GM19351 (cell line): ENCODE measurements around the gene STIM1.
"Not testable (repeated sequence)": the region's sequence is repeated elsewhere in the genome, so short reads cannot be mapped to it uniquely, and the experiment has no call there.

Experiments used
- ATAC-seq: cut with Tn5 transposase; IDR thresholded peaks from one replicate; pipeline ENCODE4 v1.9.1; 2021; ENCODE audit warnings: mild to moderate bottlenecking, moderate library complexity; ENCODE audit not compliant: unreplicated experiment

The STIM1 gene

GRCh38 chr11:3879967-3880542 lies 24.6 kb downstream of the STIM1 start:
- peak; percentile 15 for ATAC-seq

- peak; percentile 40 for ATAC-seq
These were observed 25.3 kb downstream of the STIM1 start for GRCh38 chr11:3880724-3881123.

DNA sequence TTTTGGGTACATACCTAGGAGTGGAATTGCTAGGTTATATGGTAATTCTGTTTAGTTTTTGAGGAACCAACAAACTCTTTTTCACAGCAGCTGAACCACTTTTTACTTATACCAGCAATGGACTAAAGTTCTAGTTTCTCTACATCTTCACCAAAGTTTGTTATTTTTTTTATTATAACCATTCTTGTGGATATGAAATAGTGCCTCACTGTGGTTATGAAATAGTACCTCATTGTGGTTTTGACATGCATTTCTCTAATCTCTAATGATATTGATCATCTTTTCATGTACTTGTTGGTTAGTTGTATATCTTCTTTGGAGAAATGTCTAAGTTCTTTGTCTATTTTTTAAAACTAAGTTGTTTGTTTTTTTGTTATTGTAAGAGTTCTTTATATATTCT lies 27.2 kb downstream of the STIM1 start:
- ATAC-seq = no peak

DNA sequence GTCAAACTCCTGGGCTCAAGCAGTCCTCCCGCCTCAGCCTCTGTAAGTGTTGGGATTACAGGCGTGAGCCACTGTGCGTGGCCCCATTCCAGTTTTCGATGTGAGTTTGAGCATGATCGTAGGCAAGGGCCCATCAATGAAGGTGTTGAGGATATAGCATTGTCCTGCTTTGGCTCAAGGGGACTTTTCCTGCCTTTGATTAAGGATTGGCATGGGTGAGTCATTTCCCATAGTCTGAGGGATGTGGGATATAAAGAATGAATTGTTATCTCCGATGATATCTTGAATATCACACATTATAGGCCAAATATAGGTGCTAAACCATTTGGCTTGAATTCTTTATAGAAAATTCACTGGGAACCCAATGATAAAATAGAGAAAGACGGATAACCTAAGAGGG lies 30.4 kb downstream of the STIM1 start:
- no peak for ATAC-seq

GRCh38 chr11:3886985-3887384 lies 31.5 kb downstream of the STIM1 start:
- ATAC-seq = no peak

DNA sequence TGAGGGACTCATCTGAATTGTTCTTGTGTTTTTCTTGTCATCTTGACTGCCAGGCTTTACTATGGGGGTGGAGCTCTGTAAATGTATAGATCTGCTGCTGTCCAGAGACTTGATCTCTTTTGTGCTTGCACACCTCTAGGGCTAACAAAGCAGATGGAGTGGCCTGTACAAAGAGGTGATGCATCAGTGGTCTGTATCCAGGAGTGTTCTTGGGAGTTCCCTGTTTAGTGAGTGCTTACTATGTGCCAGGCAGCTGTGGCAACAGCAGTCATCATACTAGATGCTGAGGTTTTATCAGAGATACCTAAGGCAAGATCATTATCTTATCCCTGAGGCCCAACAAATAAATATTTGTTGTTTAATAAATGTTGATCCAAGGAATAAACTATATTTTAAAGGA lies 33.4 kb downstream of the STIM1 start:
- no peak for ATAC-seq

DNA sequence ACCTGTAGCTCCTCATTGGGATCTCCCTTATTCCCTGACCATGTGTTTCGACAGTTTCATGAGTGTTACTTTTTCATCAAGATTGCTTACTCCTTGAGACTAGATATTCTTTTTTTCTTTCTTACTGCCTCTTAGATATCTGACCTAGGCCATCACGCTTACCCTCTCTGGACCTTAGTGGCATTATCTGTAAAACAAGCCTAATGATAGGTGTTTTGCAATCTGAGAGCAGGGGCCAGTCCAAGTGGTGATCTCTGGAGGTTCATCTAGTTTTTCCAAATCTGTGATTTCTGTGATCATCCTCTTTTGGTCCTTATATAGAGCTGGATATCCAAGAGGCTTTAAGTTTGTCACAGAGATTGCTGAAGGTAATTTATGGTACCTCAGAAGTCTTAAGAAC lies 34.5 kb downstream of the STIM1 start:
- no peak for ATAC-seq

DNA sequence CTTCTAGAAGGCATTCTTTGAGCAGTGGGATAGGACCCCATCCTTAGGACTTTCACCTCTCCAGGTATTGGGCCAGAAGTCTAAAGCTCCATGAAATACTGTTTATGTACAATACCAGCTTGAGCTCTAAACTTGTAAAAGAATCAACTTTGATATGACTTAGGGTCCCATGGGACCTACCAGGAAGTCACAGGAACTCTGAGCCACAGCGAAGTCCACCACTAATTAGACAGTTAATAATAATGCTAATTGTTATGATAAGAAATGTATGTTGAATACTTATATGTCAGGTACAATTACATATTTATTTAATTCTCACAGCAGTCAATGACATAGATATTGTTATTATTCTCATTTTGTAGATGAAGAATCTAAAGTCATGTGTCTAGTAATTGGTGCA lies 35.3 kb downstream of the STIM1 start:
- no peak for ATAC-seq

DNA sequence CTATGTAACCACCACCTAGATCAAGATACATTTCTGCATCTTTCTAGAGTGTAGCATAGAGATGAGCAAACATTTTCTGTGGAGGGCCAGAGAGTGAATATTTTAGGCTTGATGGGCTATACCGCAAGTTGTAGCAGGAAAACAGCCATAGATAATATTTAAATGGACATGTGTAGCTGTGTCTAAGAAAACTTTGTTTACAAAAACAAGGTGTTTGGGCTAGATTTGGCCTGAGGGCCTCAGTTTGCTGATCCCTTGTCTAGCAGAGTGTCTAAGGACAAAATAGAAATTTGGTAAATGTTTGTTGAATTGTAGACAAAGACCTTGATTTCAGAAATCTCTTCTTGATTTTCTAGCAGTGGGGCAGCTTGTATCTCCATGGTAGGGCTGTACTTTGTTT lies 36.3 kb downstream of the STIM1 start:
- ATAC-seq = no peak

- ATAC-seq = no peak
These were observed 36.7 kb downstream of the STIM1 start for GRCh38 chr11:3892156-3892555.

- no peak for ATAC-seq
These were observed 37.8 kb downstream of the STIM1 start for GRCh38 chr11:3893311-3893710.

DNA sequence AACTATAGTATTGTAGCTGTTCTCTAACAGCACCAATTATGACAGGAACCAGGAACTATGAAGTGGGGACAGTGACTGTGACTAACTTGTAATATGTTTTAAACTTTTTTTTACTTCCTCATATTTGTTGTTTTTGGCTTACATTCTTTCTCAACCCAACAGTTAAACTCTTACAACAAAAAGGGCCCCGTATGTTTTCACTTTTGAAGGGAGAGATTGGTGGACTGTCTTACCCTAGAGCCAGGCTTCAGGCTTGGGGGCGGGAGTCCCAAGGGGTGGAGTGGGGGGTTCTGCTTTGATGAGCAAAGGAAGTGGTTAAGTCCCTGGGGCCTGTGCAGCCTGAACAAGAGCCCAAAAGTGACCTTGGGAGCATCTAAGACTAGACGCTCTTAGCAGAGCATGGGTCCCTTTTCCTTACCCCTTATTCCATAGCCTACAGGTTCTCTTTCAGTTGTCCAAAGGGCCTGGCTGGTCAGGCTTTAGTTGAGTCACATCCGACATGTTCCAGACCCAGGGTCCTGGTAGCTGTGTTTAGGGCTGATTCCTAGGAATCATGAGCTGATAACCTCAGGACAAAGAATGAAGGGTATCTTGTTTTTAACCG lies 38.8 kb downstream of the STIM1 start:
- peak; percentile 98 for ATAC-seq

DNA sequence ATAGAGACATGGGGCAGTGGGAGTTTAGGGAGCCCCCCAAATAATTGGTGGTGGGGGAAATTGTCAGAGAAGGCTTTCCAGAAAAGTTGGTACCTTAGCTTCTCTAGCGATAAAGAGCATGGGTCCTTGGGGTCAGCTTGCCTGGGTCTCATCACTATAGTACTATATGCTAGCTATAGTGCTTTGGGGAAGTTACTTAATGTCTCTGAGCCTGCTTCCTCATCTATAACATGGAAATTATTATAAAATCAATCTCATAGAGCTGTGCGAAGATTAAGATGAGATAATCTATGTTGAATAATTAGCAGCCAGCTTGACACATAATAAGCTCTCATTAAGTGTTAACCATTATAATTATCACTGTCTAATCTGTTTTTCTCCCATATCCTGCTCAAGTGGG lies 41.2 kb downstream of the STIM1 start:
- ATAC-seq = no peak

DNA sequence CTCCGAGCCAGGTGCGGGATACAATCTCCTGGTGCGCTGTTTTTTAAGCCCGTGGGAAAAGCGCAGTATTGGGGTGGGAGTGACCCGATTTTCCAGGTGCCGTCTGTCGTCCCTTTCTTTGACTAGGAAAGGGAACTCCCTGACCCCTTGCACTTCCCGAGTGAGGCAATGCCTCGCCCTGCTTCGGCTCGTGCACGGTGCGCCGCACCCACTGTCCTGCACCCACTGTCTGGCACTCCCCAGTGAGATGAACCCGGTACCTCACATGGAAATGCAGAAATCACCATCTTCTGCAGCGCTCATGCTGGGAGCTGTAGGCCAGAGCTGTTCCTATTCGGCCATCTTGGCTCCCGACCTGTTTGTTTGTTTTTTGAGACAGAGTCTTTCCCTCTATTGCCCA lies 44.8 kb downstream of the STIM1 start:
- not testable (repeated sequence) for ATAC-seq

DNA sequence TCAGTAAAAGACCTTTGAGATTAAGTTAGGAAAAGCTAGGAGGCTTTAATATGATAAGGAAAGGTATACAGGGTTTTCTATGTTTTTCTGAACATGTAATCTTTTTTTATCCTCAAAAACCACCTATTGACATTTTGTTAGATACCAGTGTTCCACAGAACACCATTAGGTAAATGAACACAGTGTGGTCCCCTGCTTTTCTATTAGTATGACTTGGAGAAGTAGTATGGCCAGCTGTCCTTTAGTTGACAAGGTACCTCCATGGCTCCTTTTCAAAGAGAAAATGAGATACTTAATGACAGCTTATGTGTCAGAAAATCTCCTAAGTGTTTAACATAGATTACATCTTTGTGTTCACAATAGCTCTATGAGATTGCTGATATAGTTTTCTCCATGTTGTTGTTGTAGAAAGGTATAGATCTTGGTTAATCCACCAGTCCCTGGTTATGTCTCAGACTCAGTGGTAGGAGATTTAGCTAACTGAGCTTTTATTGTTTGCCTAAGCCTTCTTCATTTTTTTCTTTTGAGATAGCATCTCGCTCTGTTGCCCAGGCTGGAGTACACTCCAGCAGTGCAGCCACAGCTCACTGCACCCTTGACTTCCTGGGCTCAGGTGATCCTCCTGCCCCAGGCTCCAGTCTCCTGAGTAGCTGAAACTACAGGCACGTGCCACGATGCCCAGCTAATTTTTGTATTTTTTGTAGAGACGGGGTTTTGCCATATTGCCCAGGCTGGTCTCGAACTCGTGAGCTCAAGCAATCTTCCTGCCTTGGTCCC lies 46.0 kb downstream of the STIM1 start:
- no peak for ATAC-seq

DNA sequence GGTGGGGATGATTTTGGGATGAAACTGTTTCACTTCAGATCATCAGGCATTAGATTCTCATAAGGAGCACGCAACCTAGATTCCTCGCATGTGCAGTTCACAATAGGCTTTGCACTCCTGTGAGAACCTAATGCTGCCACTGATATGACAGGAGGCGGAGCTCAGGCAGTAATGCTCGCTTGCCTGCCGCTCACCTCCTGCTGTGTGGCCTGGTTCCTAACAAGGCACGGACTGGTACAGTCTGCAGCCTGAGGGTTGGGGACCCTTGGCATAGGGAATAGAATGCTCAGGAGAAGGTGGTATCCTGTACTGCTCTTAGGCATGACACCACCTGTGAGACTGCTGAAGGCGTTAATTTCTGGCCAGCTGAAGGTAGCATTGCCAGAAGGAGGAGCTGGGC lies 47.0 kb downstream of the STIM1 start:
- ATAC-seq = no peak

DNA sequence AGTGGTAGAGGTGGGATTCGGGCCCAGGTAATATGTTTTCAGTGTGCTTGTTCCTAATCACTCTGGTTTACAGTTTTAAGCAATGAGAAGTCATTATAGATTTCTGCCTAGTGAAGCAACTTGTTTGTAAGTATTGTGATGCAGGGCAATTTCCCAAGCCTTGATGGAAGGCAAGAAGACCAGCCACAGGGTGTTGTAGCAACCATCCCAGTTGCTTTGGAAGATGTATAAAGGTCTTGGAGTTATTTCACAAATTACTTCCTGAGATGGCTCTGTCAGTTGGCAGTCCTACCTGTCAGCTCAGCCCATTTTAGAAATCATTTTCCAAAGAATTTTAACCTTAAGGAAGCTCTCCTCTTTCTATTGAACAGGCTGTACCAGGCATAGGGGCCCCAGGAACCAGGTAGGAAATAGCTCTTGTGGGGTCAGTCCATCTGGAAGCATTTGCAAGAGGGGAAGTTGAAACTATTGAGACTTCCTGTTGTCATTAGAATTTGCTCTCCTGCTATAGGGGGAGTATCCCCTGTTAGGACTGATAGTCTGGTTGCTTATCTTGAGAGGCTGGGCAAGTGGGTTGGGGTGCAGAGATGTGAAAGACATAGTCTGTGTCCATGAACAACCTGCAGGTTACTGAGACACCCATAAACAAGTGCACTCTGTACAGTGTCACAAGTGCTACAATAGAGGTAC lies 47.9 kb downstream of the STIM1 start:
- ATAC-seq = no peak

DNA sequence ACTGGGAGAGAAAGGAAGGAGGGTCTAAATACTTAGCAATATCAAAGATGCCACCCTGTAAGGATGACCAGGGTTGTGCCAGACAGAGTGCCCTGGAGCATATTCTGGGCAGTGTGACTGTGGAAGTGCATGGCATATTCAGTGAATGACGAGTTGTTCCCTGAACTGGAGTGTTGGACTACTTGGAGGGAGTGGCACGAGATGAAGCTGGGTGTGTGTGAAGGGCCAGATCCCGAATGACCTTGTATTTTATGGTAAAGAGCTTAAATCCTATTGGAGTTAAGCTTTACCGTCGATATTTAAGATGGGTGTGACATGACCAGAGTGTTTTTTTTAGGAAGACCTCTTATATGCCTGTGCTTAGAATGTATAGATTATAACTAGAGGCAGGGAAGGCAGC lies 48.8 kb downstream of the STIM1 start:
- ATAC-seq = no peak

- ATAC-seq = peak; percentile 90
These were observed 49.9 kb downstream of the STIM1 start for GRCh38 chr11:3905080-3905953.

DNA sequence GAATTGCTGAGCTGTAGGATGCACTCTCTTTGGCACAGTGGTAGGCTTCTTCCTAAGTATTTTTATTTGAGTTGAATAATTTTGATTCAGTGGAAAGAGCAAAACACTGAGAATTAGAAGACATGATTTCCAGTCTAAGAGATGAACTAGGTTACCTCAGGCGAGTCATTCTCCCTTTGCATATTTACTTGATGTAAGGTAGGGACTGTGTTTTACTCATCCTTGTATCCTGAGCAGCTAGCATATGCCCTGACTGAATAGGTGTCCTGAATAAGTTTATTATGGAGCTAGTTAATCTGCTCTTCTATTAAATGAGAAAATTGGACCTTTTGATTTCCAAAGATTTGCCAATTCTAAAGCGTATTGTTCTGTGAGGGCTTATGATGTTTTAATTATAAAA lies 50.7 kb downstream of the STIM1 start:
- ATAC-seq = no peak

- ATAC-seq = no peak
These were observed 52.1 kb downstream of the STIM1 start for GRCh38 chr11:3907590-3907989.
